HG03521 (cell line): ENCODE results near the gene NHP2.
A peak's percentile ranks its signal among the peaks of the same experiment; 100 is the strongest.
"Not testable (repeated sequence)": the region's sequence is repeated elsewhere in the genome, so short reads cannot be mapped to it uniquely, and the experiment has no call there.

ENCODE experiments used
- ATAC-seq: cut with Tn5 transposase; IDR thresholded peaks from one replicate; pipeline ENCODE4 v1.9.1; 2021; ENCODE audit warnings: mild to moderate bottlenecking, moderate library complexity; ENCODE audit not compliant: unreplicated experiment

NHP2 gene

DNA sequence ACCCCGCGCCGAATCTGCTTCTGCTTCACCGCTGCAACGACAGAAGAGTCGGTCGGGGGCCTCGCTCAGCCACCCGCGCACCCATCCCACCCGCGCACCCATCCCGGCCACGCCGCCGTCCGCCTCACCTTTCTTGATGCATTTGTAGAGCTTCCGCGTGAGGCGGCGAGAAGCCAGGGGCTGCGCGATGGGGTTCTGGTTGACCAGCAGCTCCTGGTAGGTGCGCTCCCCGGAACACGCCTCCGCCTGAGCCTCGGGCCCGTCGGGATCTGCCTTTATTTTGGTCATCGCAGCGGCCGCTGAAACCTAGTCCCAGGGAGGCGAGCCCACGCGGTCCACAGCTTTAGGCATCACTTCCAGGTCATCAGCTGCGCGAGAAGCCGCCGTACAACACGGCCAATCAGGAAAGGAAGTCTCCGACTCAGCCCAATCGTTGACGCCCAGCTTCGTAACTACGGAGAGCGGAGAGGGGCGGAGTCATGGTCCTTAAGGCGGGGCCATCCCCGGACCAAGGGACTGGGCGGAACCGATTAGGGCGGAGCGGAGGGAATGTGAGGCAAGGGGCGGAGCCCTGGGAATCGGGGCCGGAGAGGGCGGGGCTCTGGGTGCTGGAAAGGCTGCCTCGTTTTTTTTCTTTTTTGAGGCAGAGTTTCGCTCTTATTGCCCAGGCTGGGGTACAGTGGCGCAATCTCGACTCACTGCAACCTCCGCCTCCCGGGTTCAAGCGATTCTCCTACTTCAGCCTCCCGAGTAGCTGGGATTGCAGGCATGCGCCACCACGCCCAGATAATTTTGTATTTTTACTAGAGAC lies at the start of gene NHP2:
NHP2 (minus strand) TSS at position 356 of the 811 bp plus-strand sequence; CDS start at position 288, 68 bp downstream.
- ATAC-seq: peak; percentile 98

DNA sequence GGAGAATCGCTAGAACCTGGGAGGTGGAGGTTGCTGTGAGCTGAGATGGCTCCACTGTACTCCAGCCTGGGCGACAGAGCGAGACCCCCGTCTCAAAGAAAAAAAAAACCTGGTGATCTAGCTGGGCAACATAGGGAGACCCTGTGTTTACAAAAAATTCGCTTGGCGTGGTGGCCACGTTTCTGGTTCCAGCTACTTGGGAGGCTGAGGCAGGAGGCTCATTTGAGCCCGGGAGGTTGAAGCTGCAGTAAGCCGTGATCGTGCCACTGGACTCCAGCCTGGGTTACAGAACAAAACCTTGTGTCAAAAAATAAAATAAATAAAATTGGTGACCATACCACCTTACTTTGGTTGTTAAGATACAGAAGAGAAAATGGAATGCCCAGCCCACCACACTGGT lies 48.9 kb upstream of the NHP2 start:
- no peak for ATAC-seq

DNA sequence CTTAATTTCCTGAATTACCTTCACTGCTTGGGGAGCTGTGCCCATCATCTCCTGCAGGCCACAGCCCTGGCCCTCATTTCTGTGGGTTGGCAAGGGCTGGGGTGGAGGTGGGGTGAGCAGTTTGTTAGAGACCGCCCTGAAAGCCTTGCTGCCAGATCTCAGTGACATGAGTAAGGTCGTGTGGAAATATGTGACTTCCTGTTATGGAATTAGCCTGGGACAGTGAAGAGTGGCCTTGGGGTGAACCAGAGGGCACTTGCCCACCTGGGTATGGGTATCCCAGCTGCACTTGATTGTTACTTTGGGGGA lies 48.2 kb upstream of the NHP2 start:
- no peak for ATAC-seq

DNA sequence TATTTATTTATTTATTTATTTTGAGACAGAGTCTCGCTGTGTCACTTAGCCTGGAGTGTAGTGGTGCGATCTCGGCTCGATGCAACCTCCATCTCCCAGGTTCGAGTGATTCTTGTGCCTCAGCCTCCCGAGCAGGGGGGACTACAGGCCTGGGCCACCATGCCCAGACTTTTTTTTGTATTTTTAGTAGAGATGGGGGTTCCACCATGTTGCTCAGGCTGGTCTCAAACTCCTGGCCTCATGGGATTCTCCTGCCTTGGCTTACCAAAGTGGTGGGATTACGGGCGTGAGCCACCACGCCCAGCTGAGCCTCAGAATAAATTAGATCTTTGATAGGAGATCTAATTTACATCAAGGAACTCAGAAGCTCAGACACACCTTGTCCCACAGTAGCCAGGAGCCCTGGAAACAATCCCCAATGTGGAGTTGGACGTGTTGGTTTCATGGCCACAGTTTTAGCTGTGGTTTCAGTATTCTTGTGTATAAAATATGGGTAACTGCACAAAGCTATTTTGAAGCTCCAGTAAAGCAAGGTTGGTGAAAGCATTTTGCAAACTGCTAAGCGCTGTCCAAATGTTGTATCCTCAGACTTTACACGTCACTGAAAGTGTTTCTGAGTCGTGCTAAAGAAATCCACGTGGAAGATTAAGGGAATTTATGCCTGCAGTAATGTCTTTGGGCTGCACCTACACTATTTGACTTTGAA lies 47.7 kb upstream of the NHP2 start:
- no peak for ATAC-seq

DNA sequence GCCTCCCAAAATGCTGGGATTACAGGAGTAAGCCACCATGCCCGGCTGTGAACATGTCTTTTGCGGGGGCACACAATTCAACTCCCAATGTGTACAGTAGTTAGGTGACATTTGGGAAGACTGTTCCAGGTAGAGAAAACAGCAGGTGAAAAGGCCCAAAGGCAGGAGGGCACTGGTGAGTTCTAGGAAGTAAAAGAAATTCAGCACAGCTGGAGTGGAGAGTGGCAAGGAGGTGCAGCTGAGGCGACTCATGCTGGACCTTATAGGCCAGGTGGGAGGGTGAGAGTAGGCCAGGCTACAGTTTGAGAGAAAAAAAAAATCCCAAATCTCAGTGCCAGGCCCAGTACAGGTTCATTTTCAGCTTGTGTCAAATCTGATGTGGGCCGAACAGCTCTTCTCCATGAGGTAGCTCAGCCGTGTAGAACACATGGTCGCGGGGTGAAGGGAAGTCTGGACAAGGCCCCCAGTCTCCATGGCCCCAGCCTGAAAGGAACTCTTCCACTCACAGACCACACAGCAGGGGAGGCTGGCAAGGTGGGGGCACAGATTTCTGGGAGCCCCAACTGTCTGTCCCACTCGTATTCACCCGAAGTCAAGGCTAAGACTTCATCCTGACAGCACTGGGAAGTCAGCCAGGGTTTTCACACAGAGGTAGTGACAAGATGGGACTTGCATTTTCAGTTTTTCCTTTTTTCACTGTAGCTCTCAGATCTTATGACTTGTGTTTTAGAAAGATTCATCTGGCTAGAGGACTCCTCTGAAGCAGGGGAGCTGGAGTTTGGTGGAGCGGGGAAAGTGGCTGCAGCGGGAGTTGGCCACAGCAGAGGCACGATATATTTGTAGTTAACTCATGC lies 46.1 kb upstream of the NHP2 start:
- ATAC-seq: no peak

DNA sequence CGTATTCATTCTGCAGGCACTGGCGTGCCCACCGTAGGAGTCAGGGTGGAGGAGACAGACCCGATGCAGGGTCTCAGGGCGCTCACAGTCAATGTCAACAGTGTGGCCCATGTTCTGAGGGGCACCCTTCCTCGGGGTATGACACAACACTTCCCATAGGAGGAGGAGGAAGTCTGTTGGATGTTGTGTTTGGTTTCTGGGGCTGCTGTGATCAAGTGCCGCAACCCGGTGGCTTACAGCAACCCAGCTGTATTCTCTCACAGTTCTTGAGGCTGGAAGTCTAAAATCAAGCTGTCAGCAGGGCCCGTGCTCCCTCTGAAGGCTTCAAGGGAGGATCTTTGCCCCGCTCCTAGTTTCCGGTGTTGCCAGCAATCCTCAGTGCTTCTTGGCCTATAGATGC lies 45.0 kb upstream of the NHP2 start:
- no peak for ATAC-seq

DNA sequence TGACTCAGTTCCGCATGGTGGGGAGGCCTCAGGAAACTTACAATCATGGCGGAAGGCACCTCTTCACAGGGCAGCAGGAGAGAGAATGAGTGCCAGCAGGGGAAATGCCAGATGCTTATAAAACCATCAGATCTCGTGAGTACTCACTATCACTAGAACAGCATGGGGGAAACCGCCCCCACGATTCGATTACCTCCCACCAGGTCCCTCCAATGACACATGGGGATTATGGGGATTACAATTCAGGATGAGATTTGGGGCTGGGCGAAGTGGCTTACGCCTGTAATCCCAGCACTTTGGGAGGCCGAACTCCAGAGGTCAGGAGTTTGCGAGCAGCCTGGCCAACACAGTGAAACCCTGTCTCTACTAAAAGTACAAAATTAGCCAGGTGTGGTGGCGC lies 44.5 kb upstream of the NHP2 start:
- not testable (repeated sequence) for ATAC-seq

DNA sequence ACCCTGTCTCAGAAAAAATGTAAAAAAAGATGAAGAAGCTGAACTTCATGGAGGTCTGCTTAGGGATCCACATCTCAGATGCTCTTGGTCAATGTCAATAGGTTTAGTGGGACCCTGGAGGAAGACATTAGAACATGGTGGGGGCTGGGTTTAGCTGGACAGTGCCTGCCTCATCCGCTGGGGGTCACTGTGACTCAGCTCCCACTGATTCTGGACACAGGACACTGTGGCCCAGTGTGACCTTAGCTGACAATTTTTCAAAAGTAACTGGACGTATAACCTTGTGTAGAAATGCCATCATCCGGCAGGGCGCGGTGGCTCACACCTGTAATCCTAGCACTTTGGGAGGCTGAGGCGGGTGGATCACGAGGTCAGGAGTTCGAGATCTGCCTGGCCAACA lies 43.3 kb upstream of the NHP2 start:
- no peak for ATAC-seq

DNA sequence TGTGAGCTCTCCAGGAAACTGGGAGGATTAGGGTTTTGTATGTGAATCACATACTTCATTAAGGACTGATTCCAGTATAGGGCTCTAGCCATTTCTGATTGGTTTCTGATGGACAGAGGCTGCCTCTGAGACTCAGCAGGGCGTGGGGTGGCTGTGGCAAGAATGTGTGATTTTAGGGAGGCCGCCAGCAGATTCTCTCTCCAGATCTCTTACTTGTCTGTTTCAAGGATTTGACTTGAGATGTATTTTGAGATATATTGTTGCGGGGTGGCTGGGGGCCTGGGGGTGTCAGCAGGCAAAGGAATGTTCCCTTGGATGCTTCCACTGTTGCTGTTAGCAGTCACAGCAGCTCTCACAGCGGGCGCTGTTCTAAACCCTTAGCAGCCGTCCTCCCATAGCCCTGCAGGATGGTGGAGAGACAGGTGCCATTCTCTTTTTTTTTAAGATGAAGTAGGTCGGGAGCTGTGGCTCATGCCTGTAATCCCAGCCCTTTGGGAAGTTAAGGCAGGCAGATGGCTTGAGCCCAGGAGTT lies 42.7 kb upstream of the NHP2 start:
- no peak for ATAC-seq

DNA sequence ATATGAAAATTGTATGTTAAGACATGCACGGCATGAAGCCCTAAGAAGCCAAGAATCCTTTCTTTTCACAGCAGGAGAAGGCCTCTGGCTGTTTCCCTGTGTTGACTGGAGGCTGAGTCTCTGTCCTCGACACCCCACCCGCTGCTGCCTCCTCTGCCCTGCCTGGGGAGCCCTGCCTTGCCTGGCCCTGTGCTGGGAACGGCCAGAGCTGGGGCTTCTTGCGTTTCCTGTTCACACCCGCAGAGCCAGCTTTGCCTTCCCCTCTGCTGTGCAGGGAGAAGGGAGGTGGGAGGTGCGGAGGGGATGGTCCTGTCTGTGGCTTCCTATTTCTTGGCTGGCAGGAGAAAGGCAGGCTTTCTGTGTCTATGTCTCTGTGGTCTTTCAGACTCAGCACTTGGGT lies 40.3 kb upstream of the NHP2 start:
- no peak for ATAC-seq

DNA sequence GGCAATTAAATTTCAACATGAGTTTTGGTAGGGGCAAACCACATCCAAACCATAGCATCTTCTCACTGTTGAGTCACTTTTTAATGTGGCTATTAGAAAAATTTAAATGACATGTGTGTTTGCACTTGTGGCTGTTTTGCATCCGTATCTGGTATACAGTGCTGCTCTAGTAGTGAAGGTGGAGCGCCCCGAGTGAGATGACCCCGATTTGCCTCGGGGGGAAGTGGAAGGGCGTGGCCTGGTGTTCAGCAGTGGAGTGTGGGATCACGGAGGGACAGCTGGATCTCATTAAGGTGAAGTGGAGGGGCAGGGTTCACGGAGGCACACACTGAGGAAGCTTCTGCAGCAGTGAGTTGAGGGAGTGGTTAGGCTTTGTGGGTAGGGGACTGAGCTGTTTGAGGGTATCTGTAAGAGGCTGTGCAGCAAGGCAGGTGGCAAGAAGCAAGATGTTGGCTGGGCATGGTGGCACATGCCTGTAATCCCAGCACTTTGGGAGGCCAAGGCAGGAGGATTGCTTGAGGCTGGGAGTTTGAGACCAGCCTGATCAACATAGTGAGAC lies 39.6 kb upstream of the NHP2 start:
- ATAC-seq: no peak

DNA sequence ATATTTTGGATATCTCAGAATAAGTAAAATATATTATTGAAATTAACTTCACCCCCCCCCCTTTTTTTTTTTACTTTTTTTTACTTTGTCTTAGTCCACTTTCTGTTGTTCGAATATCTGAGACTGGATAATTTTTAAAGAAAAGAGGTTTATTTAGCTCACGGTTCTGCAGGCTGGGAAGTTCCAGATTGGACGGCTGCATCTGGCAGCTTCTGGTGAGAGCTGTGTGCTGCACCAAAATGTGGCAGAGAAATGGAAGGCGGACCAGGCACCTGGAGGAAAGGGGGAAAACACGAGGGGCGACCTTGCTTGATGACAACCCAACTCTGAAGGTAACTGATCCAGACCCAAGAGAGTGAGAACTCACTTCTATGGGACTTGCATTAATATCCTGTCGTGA lies 39.1 kb upstream of the NHP2 start:
- ATAC-seq: no peak

DNA sequence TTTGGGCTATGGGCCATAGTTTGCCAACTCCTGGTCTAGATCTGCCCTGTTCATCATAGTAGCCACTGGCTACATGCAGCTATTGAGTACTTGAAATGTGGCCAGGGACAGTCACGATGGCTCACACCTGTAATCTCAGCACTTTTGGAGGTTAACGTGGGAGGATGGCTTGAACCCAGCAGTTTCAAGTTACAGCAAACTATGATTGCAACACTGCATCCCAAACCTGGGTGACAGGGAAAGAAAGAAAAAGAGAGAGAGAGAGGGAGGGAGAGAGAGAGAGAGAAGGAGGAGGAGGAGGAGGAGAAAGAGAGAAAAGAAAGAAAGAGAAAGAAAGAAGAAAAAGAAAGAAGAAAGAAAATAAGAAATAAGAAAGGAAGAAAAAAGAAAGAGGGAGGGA lies 38.6 kb upstream of the NHP2 start:
- ATAC-seq: no peak

DNA sequence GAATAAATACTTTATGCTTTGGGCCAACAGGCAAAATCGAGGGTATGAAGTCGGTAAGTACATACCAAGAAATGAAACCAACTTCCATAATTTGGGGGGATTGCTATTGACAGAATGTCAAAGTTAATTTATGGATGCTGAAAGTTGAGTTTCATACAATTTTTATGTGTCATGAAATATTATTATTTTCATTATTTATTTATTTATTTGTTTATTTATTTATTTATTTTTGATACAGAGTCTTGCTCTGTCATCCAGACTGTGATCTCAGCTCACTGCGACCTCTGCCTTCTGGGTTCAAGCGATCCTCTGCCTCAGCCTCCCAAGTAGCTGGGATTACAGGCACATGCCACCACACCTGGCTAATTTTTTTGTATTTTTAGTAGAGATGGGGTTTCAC lies 38.0 kb upstream of the NHP2 start:
- no peak for ATAC-seq

DNA sequence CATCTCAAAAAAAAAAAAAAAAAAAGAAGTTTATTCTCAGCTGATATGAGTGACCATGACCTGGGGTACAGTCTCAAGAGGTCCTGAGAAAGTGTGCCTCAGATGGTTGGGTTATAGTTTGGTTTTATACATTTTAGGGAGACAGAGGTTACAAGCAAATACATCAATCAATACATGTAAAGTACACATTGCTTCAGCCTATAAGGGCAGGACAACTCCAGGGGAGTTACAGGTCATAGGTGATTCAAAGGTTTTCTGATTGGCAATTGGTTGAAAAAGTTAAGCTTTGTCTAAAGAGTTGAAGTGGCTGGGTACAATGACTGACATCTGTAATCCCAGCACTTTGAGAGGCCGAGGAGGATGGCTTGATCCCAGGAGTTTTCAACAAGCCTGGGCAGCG lies 35.7 kb upstream of the NHP2 start:
- no peak for ATAC-seq

DNA sequence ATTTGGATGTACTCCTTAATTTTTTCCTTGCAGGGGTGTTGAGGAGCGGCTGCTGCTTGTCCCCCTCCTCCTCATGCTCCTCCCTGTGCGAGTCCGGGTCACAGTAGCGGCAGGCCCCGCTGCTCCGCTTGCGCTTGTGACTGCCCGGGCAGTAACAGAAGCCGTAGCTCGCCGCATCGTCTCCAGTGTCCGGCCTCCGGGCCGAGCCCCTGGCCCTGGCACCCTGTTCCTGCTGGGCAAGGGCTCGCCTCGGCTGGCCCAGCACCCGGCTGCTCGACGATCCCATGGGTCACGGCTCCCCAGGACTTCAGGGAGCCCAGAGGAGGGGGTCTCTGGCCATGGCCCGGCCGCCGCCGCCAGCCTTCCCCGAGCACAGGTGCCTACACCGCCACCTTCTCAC lies 33.3 kb upstream of the NHP2 start, which contains the start of gene GMCL2:
GMCL2 (minus strand) TSS at position 358 of the 400 bp plus-strand sequence; CDS start at position 286, 72 bp downstream.
- no peak for ATAC-seq

DNA sequence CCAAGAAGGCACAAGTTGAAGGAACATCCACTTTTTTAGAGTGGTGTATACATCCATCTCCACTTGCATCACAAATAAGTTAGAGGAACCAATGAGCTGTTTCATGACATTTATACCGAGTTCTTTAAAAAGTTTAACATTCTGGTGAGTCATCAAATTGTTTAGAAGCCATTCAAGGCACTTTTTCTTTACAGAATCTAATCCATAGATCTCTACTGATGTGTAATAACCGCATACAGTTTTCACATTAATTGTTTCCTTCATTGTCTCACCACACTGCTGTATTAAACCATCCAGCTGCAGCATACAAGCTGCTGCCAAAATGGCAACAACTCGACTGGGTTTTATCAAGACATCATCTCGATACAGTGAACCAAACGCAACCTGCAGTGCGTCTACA lies 32.7 kb upstream of the NHP2 start:
- ATAC-seq: no peak

DNA sequence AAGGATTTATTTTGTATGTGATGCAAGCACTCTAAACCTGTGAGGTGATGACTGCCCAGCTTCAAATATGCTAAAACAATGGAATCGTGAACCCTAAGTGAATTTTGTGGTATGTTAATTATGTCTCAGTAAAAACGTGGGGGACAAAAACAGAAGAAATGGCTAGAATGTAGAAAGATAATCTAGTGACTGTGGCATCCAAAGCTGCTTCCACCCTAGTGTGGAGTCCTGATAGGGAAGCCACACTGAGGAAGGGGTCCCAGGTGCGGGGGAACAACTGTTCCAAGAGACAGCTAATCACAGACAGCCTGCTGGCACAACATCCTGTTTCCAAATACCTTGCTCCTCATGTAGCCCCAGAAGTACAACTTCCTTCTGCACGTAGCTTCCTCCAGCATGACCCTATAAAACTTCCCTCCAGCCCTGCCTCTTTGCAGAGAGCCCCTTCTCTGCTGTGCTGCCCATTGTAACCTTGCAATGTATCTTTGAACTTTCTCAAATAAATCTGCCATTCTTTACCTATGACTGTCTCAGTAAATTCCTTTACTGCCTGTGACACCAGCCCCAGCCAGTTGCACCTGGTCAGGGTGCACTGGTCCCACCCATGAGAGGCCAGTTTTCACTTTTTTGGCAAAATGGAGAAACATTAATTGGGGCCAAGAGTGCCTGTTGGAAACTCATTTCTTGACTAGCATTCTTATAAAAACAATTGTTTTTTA lies 28.6 kb upstream of the NHP2 start:
- no peak for ATAC-seq

DNA sequence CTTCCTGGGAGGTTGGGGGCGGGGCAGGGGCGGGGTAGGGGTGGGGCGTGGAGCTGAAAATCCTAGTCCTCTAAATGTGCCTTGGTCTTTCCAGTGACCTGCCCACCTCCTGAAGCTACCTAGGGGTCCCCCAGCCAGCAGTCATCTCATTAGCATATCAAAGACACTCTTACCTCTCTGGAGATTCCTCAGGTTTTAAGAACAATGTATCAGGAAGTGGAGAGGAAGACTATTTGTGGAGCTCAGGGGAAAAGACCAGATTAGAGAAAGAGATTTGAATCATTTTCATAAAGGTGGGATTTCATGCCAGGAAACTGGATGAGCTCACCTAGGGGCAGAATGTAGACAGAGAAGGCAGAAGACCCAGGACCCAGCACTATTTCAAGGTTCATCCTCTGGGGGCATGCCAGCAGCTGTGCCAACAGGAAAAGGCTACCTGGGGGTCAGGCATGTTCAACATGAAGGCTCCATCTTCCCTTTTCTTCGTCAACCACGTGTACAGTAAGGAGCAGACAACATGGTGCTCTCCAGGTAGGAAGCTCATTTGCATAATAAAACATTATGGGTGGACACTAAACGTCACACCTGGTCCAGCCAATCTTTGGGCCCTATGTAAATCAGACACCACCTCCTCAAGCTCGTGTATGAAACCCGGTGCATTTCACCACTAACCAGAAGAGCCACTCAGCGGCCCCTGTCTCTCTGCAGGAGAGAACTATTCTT lies 26.6 kb upstream of the NHP2 start:
- no peak for ATAC-seq

DNA sequence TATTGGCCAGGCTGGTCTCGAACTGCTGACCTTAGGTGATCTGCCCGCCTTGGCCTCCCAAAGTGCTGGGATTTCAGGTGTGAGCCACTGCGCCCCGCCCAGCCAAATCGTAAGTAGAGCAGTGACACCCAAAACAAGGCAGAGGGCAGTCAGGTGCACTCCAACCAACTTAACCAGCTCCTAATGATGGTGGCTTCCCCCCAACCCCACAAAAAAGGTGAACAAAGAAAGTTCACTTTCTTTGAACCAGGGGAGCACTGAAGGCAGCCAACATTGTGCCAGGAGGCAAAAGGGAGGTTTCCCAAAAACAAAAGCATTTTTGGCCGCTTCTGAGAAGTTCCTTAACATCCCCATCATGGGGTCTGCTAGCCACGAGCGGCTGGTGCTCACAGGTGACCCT lies 23.9 kb upstream of the NHP2 start:
- no peak for ATAC-seq
